ENCODE results near the gene HABP4.

Gene HABP4

GRCh38 chr9:96483733-96484390, 33.9 kb downstream of the HABP4 start:
- FAIRE-seq (no peak), DNase-seq (ENCODE audit: insufficient read length, low spot score) (no peak)
- TF ChIP-seq POU2F2 (IDR thresholded peaks at IDR 0.05; ENCODE audit: low read depth, low read length) = no peak
- TF ChIP-seq PAX5 (IDR thresholded peaks at IDR 0.05; ENCODE audit: insufficient read depth, low read length, severe bottlenecking) = no peak
- TF ChIP-seq POLR2AphosphoS5 (IDR thresholded peaks at IDR 0.05; ENCODE audit: low read depth, low read length) = no peak
- TF ChIP-seq TAF1 (IDR thresholded peaks at IDR 0.05; ENCODE audit: low read depth, low read length) = no peak
- no peak for TF ChIP-seq POLR2A (IDR thresholded peaks at IDR 0.05; ENCODE audit: low read depth, low read length)
- no peak for TF ChIP-seq SPI1 (IDR thresholded peaks at IDR 0.05; ENCODE audit: low read depth, low read length)

- FAIRE-seq = peak; percentile 86
- TF ChIP-seq TAF1 (IDR thresholded peaks at IDR 0.05; ENCODE audit: low read depth, low read length) (no peak), PAX5 (IDR thresholded peaks at IDR 0.05; ENCODE audit: insufficient read depth, low read length, severe bottlenecking) (no peak), POU2F2 (IDR thresholded peaks at IDR 0.05; ENCODE audit: low read depth, low read length) (no peak), POLR2A (IDR thresholded peaks at IDR 0.05; ENCODE audit: low read depth, low read length) (no peak), POLR2AphosphoS5 (IDR thresholded peaks at IDR 0.05; ENCODE audit: low read depth, low read length) (no peak), SPI1 (IDR thresholded peaks at IDR 0.05; ENCODE audit: low read depth, low read length) (peak; percentile 87)
- DNase-seq (ENCODE audit: insufficient read length, low spot score) = peak; percentile 43
These were observed 34.6 kb downstream of the HABP4 start for GRCh38 chr9:96484521-96484931.

- no peak for TF ChIP-seq POU2F2 (IDR thresholded peaks at IDR 0.05; ENCODE audit: low read depth, low read length)
- no peak for TF ChIP-seq POLR2AphosphoS5 (IDR thresholded peaks at IDR 0.05; ENCODE audit: low read depth, low read length)
- no peak for TF ChIP-seq POLR2A (IDR thresholded peaks at IDR 0.05; ENCODE audit: low read depth, low read length)
- TF ChIP-seq PAX5 (IDR thresholded peaks at IDR 0.05; ENCODE audit: insufficient read depth, low read length, severe bottlenecking) = no peak
- TF ChIP-seq TAF1 (IDR thresholded peaks at IDR 0.05; ENCODE audit: low read depth, low read length) = no peak
- no peak for TF ChIP-seq SPI1 (IDR thresholded peaks at IDR 0.05; ENCODE audit: low read depth, low read length)
- DNase-seq (ENCODE audit: insufficient read length, low spot score) = no peak
- FAIRE-seq = no peak
These were observed 35.3 kb downstream of the HABP4 start for GRCh38 chr9:96485280-96485679.

GRCh38 chr9:96486386-96487028, 36.5 kb downstream of the HABP4 start:
- FAIRE-seq = no peak
- TF ChIP-seq TAF1 (IDR thresholded peaks at IDR 0.05; ENCODE audit: low read depth, low read length) (no peak), SPI1 (IDR thresholded peaks at IDR 0.05; ENCODE audit: low read depth, low read length) (no peak)
- no peak for DNase-seq (ENCODE audit: insufficient read length, low spot score)

- no peak for TF ChIP-seq POLR2AphosphoS5 (IDR thresholded peaks at IDR 0.05; ENCODE audit: low read depth, low read length)
- no peak for TF ChIP-seq TAF1 (IDR thresholded peaks at IDR 0.05; ENCODE audit: low read depth, low read length)
- TF ChIP-seq POU2F2 (IDR thresholded peaks at IDR 0.05; ENCODE audit: low read depth, low read length) = no peak
- TF ChIP-seq PAX5 (IDR thresholded peaks at IDR 0.05; ENCODE audit: insufficient read depth, low read length, severe bottlenecking) = no peak
- TF ChIP-seq POLR2A (IDR thresholded peaks at IDR 0.05; ENCODE audit: low read depth, low read length) = no peak
- TF ChIP-seq SPI1 (IDR thresholded peaks at IDR 0.05; ENCODE audit: low read depth, low read length) = no peak
These were observed 37.0 kb downstream of the HABP4 start for GRCh38 chr9:96487029-96487396.

GRCh38 chr9:96487949-96488348, 38.0 kb downstream of the HABP4 start:
- no peak for FAIRE-seq
- no peak for DNase-seq (ENCODE audit: insufficient read length, low spot score)
- TF ChIP-seq SPI1 (IDR thresholded peaks at IDR 0.05; ENCODE audit: low read depth, low read length) (no peak), PAX5 (IDR thresholded peaks at IDR 0.05; ENCODE audit: insufficient read depth, low read length, severe bottlenecking) (no peak), POLR2AphosphoS5 (IDR thresholded peaks at IDR 0.05; ENCODE audit: low read depth, low read length) (no peak), POU2F2 (IDR thresholded peaks at IDR 0.05; ENCODE audit: low read depth, low read length) (no peak), POLR2A (IDR thresholded peaks at IDR 0.05; ENCODE audit: low read depth, low read length) (no peak), TAF1 (IDR thresholded peaks at IDR 0.05; ENCODE audit: low read depth, low read length) (no peak)

More at GRCh38 chr9:96487029-96487396, 37.0 kb downstream of the HABP4 start:
- DNase-seq (ENCODE audit: insufficient read length, low spot score) (no peak), FAIRE-seq (no peak)

GRCh38 chr9:96489482-96489979, 39.6 kb downstream of the HABP4 start:
- no peak for TF ChIP-seq POU2F2 (IDR thresholded peaks at IDR 0.05; ENCODE audit: low read depth, low read length)
- no peak for TF ChIP-seq POLR2AphosphoS5 (IDR thresholded peaks at IDR 0.05; ENCODE audit: low read depth, low read length)
- no peak for TF ChIP-seq PAX5 (IDR thresholded peaks at IDR 0.05; ENCODE audit: insufficient read depth, low read length, severe bottlenecking)
- TF ChIP-seq POLR2A (IDR thresholded peaks at IDR 0.05; ENCODE audit: low read depth, low read length) = no peak
- no peak for TF ChIP-seq SPI1 (IDR thresholded peaks at IDR 0.05; ENCODE audit: low read depth, low read length)
- TF ChIP-seq TAF1 (IDR thresholded peaks at IDR 0.05; ENCODE audit: low read depth, low read length) = no peak
- DNase-seq (ENCODE audit: insufficient read length, low spot score) (no peak), FAIRE-seq (no peak)

- TF ChIP-seq POLR2A (IDR thresholded peaks at IDR 0.05; ENCODE audit: low read depth, low read length) = no peak
- FAIRE-seq (no peak), DNase-seq (ENCODE audit: insufficient read length, low spot score) (no peak)
These were observed 40.6 kb downstream of the HABP4 start for GRCh38 chr9:96490534-96491078.

- TF ChIP-seq PAX5 (IDR thresholded peaks at IDR 0.05; ENCODE audit: insufficient read depth, low read length, severe bottlenecking) (no peak), POLR2AphosphoS5 (IDR thresholded peaks at IDR 0.05; ENCODE audit: low read depth, low read length) (no peak), SPI1 (IDR thresholded peaks at IDR 0.05; ENCODE audit: low read depth, low read length) (no peak), POU2F2 (IDR thresholded peaks at IDR 0.05; ENCODE audit: low read depth, low read length) (no peak), TAF1 (IDR thresholded peaks at IDR 0.05; ENCODE audit: low read depth, low read length) (no peak), POLR2A (IDR thresholded peaks at IDR 0.05; ENCODE audit: low read depth, low read length) (no peak)
- DNase-seq (ENCODE audit: insufficient read length, low spot score) = no peak
- FAIRE-seq = no peak
These were observed 41.3 kb downstream of the HABP4 start for GRCh38 chr9:96491079-96491879.
